GM04503 (cell line): Measurements from ENCODE around the gene TMED8.
"Not testable (repeated sequence)": the region's sequence is repeated elsewhere in the genome, so short reads cannot be mapped to it uniquely, and the experiment has no call there.

ENCODE experiments used
- DNase-seq: peaks from one replicate; pipeline ENCODE4 v3.0.0-alpha.2; 2012; ENCODE audit warnings: low read depth

The TMED8 gene, protein sequence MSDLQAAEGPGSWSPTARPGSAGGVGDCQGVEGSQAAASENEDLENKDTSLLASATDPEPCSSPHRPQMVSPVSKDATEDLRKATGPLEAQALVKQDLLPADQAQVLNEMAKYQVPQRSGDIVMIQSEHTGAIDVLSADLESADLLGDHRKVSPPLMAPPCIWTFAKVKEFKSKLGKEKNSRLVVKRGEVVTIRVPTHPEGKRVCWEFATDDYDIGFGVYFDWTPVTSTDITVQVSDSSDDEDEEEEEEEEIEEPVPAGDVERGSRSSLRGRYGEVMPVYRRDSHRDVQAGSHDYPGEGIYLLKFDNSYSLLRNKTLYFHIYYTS

DNA sequence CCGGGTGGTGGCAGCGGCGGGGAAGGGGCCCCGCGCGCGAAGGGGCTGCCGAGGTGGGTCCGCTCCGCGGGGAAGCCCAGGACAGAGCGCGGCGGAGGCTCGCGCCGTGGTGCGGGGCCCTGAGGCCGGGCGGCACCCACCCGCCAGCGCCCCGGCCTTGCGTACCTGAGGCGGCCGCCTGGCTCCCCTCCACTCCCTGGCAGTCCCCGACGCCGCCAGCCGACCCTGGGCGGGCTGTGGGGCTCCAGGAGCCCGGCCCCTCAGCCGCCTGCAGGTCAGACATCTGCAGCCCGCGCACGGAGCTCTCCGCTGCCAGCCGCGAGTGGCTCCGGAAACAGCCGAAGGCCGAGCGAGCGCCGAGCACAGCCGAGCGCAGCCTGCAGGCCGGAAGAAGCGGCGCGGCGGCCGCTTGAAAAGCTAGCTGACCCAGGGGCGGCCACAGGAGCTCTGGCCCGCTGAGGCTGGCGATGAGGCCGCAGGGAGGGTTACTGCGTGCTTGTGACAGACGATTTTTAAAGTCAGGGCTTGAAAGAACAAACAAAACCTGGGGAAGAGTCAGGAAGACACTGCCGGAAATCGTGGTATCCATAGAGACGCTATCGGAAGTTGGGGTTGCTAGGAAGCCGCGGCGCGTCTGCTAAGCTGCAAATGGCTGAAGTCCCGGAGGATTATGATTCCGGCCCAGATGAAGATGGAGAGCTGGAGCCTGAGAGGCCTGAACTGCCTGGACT lies at the start of gene TMED8, which contains the start of gene SAMD15:
Gene TMED8, minus strand, starts transcription at position 324 of the 731 bp plus-strand sequence. Its CDS starts 41 bp downstream, at position 283.
Gene SAMD15, plus strand, starts transcription at position 609 of the 731 bp plus-strand sequence. Its CDS starts 40 bp downstream, at position 649.
- DNase-seq, result peak; percentile 44

DNA sequence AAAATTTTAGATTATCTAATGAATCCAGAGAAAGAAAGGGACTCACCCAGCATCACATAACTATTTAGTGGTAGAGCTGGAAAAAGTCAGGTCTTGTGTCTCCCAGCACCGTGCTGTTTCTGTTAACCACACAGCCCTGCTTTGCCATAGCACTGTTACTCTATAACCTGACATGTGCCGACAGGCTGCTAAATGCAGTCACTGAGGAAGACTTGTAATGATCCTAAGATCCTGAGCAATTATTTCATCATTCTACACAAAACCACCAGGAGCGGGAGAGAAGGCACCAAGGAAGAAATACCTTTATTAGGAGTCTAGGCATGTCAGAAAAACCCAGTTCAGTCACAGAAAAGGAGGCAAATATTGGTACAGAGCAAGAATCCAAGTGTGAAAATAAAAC lies 49.5 kb upstream of the TMED8 start:
- DNase-seq, result no peak

DNA sequence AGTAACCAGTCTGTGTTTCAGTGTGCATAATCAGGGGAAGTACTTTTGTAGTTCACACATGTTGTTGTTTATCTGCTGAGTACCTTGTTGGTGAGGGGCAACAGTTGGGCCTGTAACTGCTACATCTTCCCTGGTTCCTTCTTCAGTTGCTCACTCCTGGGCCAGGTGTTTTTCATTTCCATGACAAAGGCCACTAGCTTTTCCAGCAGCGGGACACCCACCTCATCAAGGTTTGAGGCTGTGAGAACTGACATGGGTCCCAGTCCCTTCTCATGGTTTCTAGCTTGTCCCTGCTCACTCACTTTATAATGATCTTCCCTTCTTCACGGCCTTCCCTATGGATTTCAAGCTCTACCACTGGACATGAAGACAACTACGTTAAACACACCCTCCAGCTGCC lies 48.0 kb upstream of the TMED8 start:
- DNase-seq, result no peak

DNA sequence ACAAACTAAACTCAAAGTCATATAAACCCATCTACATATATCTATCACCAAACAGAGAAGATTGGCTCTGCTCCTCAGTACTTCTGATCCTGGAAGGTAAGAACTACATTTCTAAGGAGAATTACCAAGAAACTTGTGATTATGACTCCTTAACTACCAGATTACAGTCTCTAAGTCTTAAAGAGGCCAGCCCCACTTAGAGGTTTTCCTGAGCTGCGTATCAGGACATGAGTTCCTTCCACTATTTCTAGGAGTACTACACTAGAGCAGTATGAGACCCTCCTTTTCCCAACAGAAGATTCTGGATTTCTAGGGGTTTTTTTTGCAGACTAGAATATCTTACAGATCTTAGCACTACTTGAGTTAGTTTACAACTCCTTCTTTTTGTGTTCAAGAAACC lies 46.5 kb upstream of the TMED8 start, which contains the start of gene NOXRED1:
Gene NOXRED1, minus strand, starts transcription at position 101 of the 400 bp plus-strand sequence. CDS start 634 bp downstream, outside the sequence.
- no peak for DNase-seq

DNA sequence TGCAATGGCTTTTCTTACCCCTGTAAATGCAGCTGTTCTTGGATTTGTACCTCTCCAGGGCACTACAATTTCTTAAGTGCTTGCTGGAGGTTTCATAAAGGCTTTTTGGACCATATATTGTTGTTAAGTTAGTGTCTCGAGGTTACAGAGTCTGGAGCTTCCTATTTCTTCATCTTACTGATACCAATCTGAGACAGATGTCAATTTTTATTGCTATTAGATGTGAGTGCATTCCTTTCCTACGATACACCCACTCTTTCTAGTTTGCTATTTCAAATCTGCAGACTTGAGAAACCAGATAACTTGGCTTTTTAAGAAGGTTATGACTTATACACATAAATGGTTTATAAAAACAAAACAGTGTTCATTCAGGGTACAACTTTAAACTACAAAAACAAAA lies 44.3 kb upstream of the TMED8 start:
- DNase-seq, result peak; percentile 11

DNA sequence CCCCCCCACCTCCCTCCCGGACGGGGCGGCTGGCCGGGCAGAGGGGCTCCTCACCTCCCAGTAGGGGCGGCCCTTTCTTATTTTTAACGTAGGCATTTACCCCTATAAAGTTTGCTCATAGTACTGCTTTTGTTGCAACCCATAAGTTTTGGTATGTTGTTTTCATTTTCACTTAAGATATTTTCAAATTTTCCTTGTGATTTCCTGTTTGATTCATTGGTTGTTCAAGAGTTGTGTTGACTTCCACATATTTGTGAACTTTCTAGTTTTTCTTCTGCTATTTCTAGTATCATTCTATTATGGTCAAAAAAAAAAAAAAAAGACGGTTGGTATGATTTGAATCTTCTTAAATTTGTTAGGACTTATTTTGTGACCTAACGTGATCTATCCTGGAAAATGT lies 39.9 kb upstream of the TMED8 start:
- DNase-seq, result no peak

DNA sequence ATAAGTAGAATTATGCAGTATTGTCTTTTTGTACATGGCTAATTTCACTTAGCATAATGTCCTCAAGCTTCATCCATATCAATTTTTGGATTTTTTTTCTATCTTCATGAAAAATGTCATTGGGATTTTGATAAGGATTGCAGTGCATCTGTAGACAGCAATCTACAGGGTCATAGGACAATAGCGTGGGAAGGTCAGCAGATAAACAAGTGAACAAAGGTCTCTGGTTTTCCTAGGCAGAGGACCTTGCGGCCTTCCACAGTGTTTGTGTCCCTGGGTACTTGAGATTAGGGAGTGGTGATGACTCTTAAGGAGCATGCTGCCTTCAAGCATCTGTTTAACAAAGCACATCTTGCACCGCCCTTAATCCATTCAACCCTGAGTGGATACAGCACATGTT lies 39.2 kb upstream of the TMED8 start:
- not testable (repeated sequence) for DNase-seq

DNA sequence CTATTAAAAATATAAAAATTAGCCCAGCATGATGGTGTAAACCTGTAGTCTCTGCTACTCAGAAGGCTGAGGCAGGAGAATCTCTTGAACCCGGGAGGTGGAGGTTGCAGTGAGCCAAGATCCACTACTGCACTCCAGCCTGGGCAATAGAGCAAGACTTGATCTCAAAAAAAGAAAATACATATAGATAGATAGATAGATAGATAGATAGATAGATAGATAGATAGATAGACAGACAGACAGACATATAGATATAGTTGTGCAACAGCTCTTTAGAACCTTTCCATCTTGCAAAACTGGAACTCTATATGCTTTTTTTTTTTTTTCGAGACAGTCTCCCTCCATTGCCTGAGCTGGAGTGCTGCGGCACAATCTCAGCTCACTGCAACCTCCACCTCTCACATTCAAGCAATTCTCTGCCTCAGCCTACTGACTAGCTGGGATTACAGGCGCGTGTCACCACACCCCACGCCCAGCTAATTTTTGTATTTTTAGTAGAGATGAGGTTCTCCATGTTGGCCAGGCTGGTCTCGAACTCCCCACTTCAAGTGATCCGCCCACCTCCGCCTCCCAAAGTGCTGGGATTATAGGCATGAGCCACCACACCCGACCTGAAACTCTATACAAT lies 38.6 kb upstream of the TMED8 start:
- DNase-seq, result not testable (repeated sequence)

DNA sequence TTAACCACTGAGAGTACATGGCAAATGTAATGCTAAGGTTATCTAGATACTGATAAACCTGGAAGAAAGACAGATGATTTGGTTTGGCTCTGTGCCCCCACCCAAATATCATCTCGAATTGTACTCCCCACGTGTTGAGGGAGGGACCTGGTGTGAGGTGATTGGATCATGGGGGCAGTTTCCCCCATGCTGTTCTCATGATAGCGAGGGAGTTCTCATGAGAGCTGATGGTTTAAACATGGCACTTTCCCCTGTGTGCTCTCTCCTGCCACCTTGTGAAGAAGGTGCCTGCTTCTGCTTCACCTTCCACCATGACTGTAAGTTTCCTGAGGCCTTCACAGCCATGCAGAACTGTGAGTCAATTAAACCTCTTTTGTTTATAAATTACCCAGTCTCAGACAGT lies 32.2 kb upstream of the TMED8 start:
- DNase-seq, result no peak

DNA sequence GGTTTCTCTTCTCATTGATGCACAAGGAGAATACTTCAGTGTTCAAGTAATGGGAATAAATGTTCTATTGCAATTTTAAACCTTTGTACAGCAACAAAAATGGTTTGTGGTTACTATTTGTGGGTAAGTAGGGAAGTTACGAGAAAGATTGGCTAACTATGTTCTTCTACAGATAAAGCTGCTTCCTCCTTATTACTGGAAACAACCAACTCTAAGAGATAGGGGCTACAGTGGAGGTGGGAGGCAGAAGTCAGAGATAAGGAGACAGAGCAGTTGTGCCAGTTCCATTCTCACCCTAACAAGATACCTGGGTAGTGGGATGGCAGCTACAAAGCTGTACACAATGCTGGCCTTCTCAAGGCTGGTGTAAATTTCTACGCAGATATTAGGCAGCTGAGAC lies 30.3 kb upstream of the TMED8 start:
- DNase-seq, result no peak

DNA sequence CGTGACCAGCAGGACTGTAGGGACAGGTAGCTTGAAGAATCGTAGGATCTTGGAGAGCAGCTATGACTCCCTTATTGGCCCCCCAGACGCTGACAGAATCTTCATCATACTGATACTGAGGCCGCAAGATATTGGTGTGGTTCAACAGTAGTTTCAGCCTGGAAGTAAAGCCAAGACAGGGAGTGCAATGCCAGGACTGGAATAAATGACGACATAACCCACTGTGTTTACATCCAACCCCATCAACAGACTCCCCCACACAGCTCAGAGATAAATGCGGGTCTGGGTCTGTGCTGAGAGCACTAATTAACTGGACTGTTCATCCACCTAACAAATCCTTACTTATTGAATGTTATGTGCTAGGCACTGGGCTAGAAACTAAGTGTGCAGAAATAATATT lies 29.8 kb upstream of the TMED8 start:
- DNase-seq, result no peak

DNA sequence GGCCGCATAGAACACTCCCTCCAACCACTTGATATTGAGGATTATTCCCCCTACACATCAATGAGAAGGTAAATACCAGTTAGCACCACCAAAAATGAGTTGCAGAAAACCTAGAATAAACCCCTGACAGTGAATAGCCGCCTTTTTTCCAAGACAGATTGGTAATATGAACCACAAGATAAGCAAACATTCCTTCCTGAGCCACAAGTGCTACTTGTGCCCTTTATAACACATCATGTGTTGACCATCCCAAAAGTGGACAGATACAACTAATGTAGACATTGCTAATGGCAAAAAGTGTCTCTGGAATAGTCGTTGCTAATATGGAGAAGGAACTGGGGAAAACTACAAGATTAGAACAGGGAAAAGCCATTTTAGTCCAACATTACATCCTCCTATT lies 29.2 kb upstream of the TMED8 start:
- DNase-seq, result no peak

DNA sequence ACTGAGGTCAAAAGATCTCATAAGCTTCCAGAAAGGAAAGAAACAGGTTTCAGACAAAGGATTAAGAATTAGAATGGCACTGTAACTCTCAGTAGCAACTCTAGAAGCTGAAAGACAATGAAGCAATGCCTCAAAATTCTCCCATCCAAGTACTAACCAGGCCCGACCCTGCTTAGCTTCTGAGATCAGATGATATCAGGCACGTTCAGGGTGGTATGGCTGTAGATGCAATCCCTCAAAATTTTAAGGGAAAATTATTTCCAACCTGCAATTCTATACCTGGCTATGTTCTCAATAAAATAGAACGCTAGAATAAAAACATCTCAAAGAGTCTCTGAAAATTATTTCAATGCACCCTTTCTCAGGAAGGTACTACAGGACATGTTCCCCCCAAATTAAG lies 26.9 kb upstream of the TMED8 start:
- no peak for DNase-seq

DNA sequence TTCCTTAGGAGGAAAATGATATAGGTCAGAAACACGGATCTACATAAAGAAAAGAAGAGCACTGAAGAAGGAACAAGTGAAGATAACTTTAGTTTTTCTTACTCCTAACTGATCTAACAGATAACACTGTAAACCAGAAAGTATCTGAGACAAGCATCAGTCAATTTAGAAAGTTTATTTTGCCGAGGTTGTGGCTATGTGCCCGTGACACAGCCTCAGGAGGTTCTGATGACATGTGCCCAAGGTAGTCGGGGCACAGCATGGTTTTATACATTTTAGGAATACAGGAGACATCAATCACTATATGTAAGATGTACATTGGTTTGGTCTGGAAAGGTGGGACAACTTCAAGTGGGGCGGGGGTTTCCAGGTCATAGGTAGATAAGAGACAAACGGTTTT lies 23.3 kb upstream of the TMED8 start:
- no peak for DNase-seq

DNA sequence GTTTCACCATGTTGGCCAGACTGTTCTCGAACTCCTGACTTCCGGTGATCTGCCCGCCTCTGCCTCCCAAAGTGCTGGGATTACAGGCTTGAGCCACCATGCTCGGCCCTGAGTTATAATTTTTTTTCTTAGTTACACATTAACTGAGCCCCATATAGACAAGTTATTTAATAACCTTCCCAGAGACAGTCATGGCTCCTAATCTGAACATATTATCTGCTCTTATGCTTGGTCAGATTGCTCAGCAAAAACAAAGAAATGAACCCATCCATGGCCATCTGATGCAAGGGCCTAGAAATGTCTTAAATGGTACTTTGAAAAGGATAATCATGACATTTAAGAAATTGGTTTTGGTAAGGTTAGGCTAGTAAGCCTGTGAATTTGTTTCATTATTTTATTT lies 13.3 kb upstream of the TMED8 start:
- DNase-seq, result no peak

DNA sequence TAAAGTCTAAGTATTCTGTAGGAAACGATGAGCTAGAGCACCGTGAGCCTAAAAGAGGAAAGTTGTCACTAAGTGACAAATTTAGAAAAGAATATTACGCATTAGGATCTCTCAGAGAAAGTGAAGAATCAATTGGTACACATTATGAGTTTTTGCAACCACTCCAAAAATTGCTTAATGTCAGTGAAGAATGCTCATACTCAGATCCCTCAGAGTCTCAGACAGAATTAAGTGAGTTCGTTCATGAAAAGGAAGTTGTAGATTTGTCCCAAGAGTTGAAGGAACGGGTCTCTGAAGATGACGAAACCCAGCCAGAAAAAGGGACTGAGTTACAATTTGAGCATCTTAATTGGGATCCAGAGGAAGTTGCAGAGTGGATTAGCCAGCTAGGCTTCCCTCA lies 1.8 kb upstream of the TMED8 start:
- DNase-seq, result no peak

DNA sequence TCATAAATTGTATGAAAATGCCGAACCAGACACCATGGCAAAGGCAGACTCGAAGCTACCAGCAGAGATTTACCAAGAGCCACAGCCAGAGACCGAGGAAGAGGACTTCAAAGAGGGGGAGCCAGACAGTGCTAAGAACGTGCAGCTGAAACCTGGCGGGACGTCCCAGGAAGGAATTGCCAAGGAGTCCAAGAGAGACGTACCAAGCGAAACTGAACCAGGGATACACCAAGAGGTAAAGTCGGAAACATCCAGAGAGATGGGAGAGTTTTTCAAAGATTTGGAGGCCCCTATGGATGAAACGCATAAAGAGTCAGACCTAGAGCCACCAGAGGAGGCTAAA lies 579 bp upstream of the TMED8 start:
- DNase-seq, result no peak

DNA sequence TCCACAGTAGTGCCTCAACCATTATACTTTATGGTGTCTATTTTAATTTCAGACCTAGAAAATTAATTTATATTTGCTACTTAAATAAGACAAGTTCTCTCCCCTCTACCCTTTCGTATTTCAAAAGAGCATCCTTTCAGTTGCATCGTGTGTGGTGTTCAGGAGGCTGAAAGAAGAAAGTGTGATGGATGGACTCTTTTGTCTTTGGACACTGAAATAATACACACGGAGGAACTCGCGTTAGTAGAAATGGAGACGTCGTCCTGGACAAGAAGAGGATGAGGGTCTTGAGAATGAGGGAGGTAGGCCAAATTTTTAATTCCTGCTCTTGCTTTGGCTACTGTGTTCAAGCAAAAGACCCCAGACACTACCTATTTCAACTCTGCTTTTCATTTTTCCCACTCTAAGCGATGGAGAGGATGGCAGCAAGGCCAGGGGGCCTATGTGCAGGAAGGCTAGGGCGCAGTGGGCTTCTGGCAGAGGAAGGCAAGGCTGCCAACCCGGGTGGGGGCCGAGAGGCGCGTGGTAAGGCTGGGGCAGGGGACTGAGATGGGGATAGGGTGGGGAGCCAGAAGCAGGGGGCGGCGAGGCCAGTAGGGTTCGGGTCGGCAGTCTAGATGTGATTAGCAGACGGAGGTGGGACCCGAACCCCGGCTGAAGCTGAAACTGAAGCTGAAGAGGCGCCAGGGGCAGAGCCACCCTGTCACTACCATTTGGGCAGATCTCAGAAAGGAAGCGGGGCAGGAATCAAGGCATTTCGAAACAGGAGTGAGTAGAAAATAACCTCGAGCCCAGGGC lies 722 bp downstream of the TMED8 start:
- DNase-seq, result no peak

DNA sequence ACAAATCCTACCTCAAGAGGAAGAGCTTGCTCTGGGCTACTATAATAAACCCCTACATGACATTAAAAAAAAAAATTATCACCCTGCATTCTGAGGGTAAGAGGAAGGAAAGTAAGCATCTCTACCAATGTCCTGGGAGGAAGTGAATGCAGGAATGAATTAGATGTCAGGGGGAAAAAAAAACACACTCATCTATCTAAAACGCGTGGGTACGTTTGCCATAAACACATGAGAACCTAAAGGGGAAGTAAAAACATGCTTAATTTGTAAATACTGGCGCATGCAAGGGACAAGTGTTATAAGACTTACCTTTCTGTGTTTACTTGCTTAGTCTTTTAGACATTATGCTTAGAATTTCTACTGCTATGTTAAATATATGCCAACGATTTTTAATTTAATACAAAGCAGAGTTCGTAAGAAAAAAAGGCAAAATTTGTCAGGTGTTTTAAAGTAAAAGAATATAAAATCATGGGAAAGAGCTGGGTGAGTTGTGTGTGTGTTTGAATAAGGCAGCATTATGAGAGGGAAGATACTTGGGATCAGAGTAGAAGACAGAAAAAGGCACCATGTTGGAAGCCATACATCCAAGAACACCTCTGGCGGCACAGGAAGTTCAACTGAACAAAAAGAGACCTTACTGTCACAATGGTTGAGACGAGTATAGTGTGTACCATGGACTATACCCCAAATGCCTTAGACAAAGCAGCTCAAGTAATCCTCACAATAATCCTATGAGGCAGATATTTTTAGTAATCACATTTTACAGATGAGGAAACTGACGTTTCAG lies 1.5 kb downstream of the TMED8 start:
- DNase-seq, result no peak

DNA sequence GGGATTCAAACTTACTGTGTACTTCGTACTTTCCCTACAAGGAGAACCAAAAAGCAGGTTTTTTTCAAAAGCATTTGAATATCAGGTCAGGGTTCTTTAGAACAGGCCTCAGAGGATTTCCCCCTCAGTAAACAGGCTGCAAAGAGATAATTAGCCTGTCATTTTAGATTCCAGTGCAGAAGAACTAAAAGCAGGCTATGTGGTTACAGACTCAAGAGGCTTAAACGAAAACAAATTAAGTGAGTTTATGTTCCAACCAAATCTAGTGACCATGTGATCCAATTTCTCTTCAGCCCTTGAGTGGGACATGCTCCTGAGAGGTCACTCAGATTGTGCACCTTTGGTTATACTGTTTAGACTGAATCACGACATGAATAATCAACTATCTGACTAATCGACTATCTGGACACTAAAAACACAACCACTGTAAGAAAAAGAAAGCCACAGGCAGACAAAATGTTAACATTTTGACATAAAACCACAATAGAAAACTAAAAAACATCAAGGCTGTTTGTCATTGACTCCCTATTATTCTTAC lies 4.5 kb downstream of the TMED8 start:
- DNase-seq, result no peak

DNA sequence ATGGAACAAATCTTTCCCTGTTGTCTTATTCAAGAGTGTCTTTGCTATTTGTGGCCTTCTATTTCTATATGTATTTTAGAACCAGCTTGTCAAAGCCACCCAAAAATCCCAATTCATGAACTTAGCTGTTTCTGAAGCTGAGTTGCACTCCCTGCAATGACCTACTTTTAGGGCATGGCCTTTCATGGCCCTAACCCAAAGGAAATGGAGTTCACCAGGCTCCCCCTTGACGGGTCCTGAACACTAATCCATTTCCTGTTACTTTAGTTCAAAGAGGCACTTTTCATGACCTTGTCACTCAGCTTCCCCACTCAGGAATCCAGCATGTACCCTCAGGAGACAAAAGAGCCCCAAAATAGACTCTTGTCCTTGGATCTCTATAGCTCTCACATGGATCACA lies 7.6 kb downstream of the TMED8 start:
- no peak for DNase-seq
